Body of pancreas (tissue), 4 donors: ENCODE results near the gene VAPB. TPM values are rescaled to one million over a fixed set of nuclear protein-coding genes. Genes with fewer than 3 reads are reported as not detected.

Source experiments
- ATAC-seq: fragments of 150-250 bp; one replicate; pipeline ENCODE4 v1.9.1; 2016
- DNase-seq, 4 donors: peaks; one replicate each; pipeline ENCODE4 v3.0.0-alpha.2; 2019
- H3K27ac ChIP-seq, 4 donors: fragments of 200-600 bp; sonication (generic); 1 replicate in 3 of 4; 2 replicates in 1 of 4; pipeline versions ENCODE4 v1.5.1 to v1.6.1; 2016 to 2019; ENCODE audit warnings: mild to moderate bottlenecking in 1 of 4, mixed read lengths in 1 of 4, moderate library complexity in 1 of 4
- H3K27me3 ChIP-seq, 2 donors: fragments of 200-600 bp; sonication (generic); one replicate each; pipeline ENCODE4 v1.6.0; 2016; ENCODE audit warnings: mild to moderate bottlenecking in 1 of 2
- H3K36me3 ChIP-seq, 2 donors: fragments of 200-600 bp; sonication (generic); replicated peaks in 1 of 2; 2 replicates each; pipeline ENCODE4 v1.5.1; 2016; ENCODE audit warnings: low read depth in 2 of 2; ENCODE audit not compliant: insufficient read depth in 1 of 2
- H3K4me1 ChIP-seq: fragments of 200-600 bp; sonication (generic); one replicate; pipeline ENCODE4 v1.6.0; 2016
- H3K4me3 ChIP-seq, 2 donors: fragments of 200-600 bp; sonication (generic); 1 replicate in 1 of 2; 2 replicates in 1 of 2; pipeline ENCODE4 v1.5.1; 2016 to 2019
- H3K9me3 ChIP-seq, 3 donors: fragments of 200-600 bp; sonication (generic); 1 replicate in 2 of 3; 2 replicates in 1 of 3; pipeline ENCODE4 v1.5.1; 2016
- POLR2A ChIP-seq, 3 donors: fragments of 450-650 bp; IDR thresholded peaks; one replicate each; pipeline ENCODE4 v1.6.1; 2016; ENCODE audit warnings: antibody characterized with exemption in 3 of 3, mild to moderate bottlenecking in 2 of 3
- WGBS, 2 donors: methylation state at CpG; one replicate each; pipeline ENCODE4 v1.1.5; 2017; 5-methylcytosine and 5-hydroxymethylcytosine counted together
- intact Hi-C: fragments of 100-400 bp; cut with DNase I; formaldehyde crosslinking; loops from one replicate; pipeline ENCODE4 v1.15.1; 2023
- total RNA-seq, 2 donors: library from RNA; depleted of rRNA; stranded (reverse); fragments of >200 nt; gene quantifications; one replicate each; pipeline ENCODE4 v1.1.0, GENCODE V29; 2016
- TF ChIP-seq, protein P1 (sequence below), 7 experiments: fragments of 450-650 bp in 4 of 7; fragments of 200-600 bp in 3 of 7; sonication (generic) in 3 of 7; IDR thresholded peaks; one replicate each; pipeline ENCODE4 v1.5.1; 2016 to 2019; ENCODE audit warnings: antibody characterized with exemption in 7 of 7

The VAPB gene
- total RNA-seq, 2 donors from 2014 or later = 10.5 to 11.9 TPM

DNA sequence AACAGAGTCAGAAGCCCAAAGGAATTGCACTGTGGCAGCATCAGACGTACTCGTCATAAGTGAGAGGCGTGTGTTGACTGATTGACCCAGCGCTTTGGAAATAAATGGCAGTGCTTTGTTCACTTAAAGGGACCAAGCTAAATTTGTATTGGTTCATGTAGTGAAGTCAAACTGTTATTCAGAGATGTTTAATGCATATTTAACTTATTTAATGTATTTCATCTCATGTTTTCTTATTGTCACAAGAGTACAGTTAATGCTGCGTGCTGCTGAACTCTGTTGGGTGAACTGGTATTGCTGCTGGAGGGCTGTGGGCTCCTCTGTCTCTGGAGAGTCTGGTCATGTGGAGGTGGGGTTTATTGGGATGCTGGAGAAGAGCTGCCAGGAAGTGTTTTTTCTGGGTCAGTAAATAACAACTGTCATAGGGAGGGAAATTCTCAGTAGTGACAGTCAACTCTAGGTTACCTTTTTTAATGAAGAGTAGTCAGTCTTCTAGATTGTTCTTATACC, 55.8 kb downstream of the VAPB start:
- Histone ChIP-seq H3K27ac (no peak overlapping the region), H3K4me3 (no peak overlapping the region), H3K27me3 (no peaks in the 10 kb centered on the region), H3K9me3 (no peaks in the 10 kb centered on the region), H3K36me3 (peaks cover 0 to 6% of the 10 kb centered on the region in 2 donors), H3K4me1 (no peaks in the 10 kb centered on the region)
- intact Hi-C loops = no loop called here
- WGBS, 2 donors = 90 to 94% methylated on average over 5 of the region's 5 CpGs
- no peak for ATAC-seq
- no peak for TF ChIP-seq POLR2A (IDR thresholded peaks at IDR 0.05)
- TF ChIP-seq, protein P1, sequence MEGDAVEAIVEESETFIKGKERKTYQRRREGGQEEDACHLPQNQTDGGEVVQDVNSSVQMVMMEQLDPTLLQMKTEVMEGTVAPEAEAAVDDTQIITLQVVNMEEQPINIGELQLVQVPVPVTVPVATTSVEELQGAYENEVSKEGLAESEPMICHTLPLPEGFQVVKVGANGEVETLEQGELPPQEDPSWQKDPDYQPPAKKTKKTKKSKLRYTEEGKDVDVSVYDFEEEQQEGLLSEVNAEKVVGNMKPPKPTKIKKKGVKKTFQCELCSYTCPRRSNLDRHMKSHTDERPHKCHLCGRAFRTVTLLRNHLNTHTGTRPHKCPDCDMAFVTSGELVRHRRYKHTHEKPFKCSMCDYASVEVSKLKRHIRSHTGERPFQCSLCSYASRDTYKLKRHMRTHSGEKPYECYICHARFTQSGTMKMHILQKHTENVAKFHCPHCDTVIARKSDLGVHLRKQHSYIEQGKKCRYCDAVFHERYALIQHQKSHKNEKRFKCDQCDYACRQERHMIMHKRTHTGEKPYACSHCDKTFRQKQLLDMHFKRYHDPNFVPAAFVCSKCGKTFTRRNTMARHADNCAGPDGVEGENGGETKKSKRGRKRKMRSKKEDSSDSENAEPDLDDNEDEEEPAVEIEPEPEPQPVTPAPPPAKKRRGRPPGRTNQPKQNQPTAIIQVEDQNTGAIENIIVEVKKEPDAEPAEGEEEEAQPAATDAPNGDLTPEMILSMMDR (IDR thresholded peaks at IDR 0.05) = no peak
- DNase-seq = no peak

DNA sequence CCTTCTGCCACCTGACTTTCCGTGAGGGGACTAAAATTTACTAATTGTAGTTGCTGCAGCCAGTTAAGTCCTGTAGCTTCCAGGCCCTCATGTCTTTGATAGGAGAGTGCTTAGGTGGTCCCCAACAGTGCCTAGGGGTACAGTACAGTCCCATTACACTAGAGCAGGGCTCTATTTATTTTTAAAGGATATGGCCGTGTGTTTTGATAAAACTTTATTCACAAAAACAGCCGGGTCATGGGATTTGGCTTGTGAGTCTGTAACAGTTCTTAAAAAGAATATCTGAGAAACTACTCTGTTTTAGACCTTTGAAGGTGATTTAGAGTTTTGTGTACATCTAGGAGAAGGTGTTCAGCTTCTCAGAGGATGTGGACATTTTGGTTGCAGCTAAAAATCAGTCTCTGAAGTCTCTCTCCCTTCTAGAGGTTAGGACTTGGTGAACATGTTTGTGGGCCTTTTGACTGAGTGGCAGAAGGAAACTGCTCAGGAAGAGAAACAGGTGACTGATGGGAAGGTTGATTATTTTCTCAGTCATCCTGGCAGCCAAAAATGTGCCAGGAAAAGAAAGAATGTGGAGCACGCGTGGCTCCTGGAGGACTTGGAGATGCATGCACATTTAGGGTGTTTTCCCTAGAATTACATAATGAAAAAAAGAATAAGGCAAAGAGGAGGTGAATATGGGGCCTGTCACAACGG, 57.4 kb downstream of the VAPB start:
- Histone ChIP-seq H3K27me3 (no peaks in the 10 kb centered on the region), H3K27ac (no peak overlapping the region), H3K4me3 (no peak overlapping the region), H3K4me1 (no peaks in the 10 kb centered on the region), H3K9me3 (no peaks in the 10 kb centered on the region), H3K36me3 (peaks cover 0 to 6% of the 10 kb centered on the region in 2 donors)
- DNase-seq (no peak), ATAC-seq (no peak)
- TF ChIP-seq, protein P1 (IDR thresholded peaks at IDR 0.05) = no peak
- no peak for TF ChIP-seq POLR2A (IDR thresholded peaks at IDR 0.05)
- WGBS, 2 donors = 59 to 75% methylated on average over 6 of the region's 6 CpGs
- intact Hi-C loops = no loop called here

DNA sequence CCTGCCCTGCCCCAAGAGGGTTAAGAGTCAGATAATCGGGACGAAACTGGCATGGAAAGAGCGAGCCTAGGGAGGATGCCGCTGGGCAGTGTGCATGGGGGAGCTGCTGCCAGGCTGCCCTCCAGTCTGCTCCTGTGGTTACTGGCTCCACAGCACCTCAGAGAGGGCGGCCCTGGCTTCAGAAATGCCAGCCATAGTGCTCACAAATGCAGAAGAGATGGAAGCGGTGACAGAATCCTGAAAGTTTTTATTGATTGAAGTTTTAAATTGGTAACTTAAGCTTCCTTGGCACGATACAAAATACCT, 57.9 kb downstream of the VAPB start:
- 68 to 77% methylated on average over 7 of the region's 7 CpGs for WGBS, 2 donors
- DNase-seq (no peak), ATAC-seq (no peak)
- peaks cover 0 to 6% of the 10 kb centered on the region in 2 donors for H3K36me3 ChIP-seq
- H3K27me3 ChIP-seq = no peaks in the 10 kb centered on the region
- H3K27ac ChIP-seq = no peak overlapping the region
- H3K9me3 ChIP-seq = no peaks in the 10 kb centered on the region
- H3K4me3 ChIP-seq = no peak overlapping the region
- H3K4me1 ChIP-seq = no peaks in the 10 kb centered on the region
- no peak for TF ChIP-seq POLR2A (IDR thresholded peaks at IDR 0.05)
- TF ChIP-seq, protein P1 (IDR thresholded peaks at IDR 0.05) = no peak
- intact Hi-C loops = no loop called here

DNA sequence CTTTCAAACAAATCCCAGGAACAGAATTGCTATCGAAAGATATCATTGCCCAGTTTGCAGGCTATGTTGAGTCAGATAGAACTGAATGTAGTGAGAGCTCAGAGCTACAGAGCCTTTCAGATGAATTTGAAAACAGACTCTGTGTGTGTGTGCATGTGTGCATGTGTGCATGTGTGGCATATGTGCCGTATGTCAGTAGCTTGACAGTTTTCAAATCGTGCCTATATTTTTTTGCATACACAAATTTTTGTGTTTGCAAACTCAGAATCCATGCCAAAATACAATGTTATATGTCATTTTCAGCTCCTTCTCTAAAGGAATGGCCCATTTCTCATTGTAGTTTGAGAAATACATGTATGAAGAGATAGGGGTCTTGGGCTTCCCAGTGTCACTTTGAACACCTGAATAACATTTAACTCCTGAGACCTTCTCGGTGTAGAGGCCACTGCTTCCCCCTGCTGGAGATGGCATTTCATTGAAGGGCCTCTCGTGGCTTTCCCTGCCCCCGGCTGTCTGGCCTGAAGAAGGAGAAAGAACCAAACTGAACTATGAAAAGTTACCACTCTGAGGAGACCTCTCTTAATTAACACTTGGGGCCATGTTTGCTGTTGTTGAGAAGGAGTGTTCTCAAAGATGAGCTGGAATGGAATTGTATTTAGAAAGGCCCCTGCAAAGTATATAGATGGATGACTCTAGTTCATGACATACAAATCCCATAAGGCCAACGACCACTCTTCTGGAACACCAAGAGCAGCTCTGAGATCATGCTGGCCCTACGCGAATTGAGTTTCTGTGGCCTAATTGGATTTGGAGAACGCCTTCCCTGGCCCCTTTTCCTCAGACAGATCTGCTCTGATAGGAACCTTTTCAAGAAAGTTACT, 58.7 kb downstream of the VAPB start:
- Histone ChIP-seq H3K27ac (no peak overlapping the region), H3K36me3 (peaks cover 0 to 6% of the 10 kb centered on the region in 2 donors), H3K9me3 (no peaks in the 10 kb centered on the region), H3K27me3 (no peaks in the 10 kb centered on the region), H3K4me1 (no peaks in the 10 kb centered on the region), H3K4me3 (no peak overlapping the region)
- DNase-seq (peak; percentile 39 to 63 (median 54)), ATAC-seq (peak; percentile 47)
- WGBS, 2 donors = 66 to 74% methylated on average over 10 of the region's 10 CpGs
- TF ChIP-seq POLR2A (IDR thresholded peaks at IDR 0.05) = no peak
- TF ChIP-seq, protein P1 (IDR thresholded peaks at IDR 0.05) = peak; percentile 34 to 63 (median 50)
- intact Hi-C loops = no loop called here
